HG03442 (cell line): ENCODE measurements around the gene GDPD3.
"Not testable (repeated sequence)": the region's sequence is repeated elsewhere in the genome, so short reads cannot be mapped to it uniquely, and the experiment has no call there.

Experiments used
- ATAC-seq: cut with Tn5 transposase; IDR thresholded peaks from one replicate; pipeline ENCODE4 v1.9.1; 2021; ENCODE audit warnings: mild to moderate bottlenecking, moderate library complexity; ENCODE audit not compliant: unreplicated experiment

GDPD3 gene

DNA sequence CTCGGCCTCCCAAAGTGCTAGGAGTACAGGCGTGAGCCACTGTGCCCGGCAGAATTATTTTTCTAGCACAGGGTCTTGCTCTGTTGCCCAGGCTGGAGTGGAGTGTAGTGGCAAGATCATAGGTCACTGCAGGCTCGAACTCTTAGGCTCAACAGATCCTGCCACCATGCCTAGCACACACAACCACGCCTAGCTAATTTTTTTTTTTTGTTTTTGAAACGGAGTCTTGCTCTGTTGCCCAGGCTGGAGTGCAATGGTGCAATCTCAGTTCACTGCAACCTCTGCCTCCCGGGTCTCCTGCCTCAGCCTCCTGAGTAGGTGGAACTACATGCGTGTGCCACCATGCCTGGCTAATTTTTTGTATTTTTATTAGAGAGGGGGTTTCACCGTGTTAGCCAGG, 12.4 kb upstream of the GDPD3 start:
- ATAC-seq: not testable (repeated sequence)

- ATAC-seq: no peak
These were observed 11.6 kb upstream of the GDPD3 start for GRCh38 chr16:30124985-30125379.

DNA sequence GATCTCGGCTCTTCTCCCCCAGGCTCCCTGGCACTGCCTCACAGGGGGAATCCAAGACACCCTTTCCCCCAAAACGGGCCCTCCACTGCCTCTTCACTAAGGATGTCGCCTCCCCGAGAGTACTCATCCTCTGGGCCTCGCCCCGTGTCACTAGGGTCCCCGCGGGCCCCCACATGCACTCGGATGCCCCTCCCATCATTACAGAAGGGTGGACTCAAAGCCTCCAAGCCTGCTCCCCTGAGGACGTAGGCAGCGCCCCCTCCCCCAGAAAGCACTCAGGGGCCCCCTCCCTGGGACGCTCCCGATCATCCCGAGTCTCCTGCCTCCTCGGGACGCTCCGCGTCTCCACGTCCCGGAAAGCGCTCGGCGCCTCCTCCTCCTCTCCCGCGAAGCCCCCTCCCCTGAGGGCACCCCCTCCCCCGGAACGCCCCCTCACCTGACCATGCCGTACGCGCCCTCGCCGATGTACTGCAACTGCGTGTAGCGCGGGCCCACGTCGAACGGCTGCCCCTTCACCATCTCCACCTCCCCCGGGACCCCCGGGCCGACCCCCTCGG, 9.3 kb upstream of the GDPD3 start:
- peak; percentile 11 for ATAC-seq

DNA sequence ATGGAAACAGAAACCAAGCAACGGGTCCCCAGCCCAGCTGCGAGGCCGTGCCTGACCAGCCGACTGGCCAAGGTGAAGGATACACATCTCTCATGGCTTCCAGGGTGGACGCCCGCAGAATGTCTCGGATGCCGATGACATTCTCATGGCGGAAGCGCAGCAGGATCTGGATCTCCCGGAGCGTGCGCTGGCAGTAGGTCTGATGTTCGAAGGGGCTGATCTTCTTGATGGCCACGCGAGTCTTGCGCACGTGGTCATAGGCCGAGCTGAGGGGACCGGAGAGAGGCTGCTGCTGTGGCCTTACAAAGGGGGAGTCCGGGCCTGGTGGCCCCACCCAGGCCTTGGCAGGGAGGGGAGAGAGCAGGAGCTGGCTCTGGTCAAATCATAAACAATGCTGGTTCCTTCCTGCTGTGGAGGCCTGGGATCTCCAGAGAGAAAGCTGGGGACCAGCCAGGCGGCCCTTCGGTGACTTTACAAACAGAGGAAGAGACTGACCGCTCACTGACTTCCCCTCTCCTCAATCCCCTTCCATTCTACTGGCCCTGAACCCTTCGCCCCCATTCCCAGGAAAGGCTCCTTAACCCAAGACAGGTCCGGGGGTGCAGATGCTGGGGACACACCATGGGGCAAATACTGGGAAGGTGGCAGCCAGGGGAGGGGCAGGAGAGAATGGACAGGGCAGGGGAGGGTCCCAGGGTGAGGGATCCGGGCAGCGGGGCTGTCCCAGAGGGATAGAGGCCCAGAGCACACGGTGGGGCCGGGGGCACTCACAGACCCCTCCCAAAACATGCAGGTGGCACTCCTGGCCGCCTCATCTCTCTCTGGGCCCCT, 8.6 kb upstream of the GDPD3 start:
- ATAC-seq: no peak

GRCh38 chr16:30120340-30121105, 7.2 kb upstream of the GDPD3 start:
- ATAC-seq: no peak

DNA sequence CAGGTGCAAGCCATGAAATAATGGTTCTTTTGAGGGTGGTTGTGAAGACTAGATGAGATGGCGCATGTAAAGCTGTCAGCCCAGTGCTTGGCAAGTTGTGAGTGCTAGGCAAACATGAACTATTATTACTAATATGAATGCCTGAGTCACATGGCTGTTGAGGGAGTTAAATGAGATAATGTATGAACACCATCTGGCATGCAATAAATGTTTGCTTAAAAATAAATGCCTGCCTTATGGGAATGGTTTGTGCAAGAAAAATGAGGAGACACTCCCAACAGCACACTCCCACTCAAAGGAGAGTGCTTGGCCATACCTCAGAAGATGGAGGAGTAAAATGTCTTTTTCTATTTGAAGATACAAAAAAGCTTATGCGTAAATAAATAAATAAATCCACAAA, 6.1 kb upstream of the GDPD3 start:
- no peak for ATAC-seq

- ATAC-seq: no peak
These were observed 4.4 kb upstream of the GDPD3 start for GRCh38 chr16:30117768-30118167.

GRCh38 chr16:30116291-30117207, 3.2 kb upstream of the GDPD3 start:
- no peak for ATAC-seq

GRCh38 chr16:30115238-30115637, 1.9 kb upstream of the GDPD3 start:
- ATAC-seq: no peak

DNA sequence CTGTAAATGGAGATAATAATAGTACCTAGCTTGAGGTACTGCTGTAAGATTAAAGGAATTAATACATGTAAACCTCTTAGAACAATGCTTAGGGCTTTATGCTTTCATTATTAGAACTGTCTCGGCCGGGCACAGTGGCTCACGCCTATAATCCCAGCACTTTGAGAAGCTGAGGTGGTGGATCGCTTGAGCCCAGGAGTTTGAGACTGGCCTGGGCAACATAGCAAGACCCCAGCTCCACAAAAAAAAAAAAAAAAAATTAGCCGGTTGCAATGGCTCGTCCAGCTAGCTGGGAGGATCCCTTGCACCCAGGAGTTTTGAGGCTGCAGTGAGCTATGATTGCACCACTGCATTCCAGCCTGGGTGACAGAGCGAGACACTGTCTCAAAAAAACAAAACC, 1.5 kb upstream of the GDPD3 start:
- ATAC-seq: not testable (repeated sequence)

DNA sequence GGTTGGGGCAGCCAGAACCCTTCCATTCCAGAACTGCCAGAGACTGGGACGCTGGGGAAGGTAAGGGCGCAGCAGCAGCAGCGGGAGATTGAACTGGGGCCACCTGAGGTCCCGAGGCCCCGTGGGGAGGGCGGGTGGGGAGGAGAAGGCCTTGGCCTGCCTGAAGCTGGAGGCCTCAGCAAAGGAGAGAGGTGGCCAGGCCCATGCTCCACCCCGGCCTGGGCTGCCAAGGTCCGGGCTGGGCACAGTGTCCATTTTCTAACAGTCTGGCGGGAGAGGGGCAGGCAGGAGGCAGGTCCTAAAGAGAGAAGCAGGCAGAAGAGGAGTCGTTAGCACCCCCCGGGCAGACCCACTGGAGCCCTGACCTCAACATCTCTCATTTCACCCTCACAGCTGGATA, 1.1 kb upstream of the GDPD3 start:
- no peak for ATAC-seq

DNA sequence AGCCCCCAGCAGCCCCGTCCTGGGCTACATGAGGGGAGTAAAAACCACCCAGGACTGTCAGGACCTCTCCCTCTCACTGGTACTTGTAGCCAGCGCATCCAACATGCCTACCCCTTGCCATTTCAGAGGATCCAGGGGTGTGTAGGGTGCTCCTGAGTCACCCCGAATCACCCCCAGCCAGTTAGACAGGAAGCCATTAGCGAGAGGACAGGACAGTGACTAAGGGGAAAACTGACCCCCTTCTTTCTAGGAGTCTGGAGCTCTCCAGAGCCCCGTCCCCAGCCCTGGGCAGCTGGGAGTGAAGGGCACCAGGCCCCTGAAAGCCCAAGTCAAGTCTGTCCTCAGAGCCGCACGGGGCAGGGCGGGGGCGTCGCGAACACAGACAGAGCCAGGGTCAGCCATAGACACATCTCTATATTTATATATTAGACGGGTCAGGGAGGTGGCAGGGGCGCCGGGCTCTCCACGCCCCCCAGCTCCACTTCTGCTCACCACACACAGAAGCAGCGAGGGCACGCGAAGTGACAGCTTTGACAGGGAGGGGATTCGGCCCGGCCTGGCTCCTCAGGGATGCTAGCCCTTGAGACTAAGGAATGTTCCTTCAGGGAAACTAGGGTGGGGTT, 485 bp upstream of the GDPD3 start:
- no peak for ATAC-seq

GRCh38 chr16:30112197-30113030, 923 bp downstream of the GDPD3 start:
- no peak for ATAC-seq

GRCh38 chr16:30110661-30111060, 2.7 kb downstream of the GDPD3 start:
- ATAC-seq: no peak

- no peak for ATAC-seq
These were observed 5.1 kb downstream of the GDPD3 start for GRCh38 chr16:30108059-30108850.

DNA sequence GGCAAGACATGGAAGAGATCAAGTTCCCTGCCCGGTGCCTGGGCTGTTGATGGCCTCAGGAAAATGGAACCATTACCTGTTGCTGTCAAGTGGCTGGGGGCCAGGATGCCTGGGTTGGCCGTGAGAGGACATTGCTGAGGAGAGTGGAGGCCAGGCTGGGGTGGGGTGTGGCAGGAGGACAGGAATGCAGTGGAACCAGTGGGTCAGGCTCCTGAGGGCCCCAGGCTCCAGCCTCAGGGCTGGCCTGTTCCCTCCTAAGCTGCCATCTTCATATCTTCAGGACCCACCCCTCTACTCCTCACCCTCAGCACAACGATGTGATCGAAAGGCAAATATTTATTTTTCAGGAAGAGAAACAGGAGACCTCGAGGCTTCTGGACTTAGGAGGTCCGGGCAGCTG, 8.8 kb downstream of the GDPD3 start:
- ATAC-seq: no peak

DNA sequence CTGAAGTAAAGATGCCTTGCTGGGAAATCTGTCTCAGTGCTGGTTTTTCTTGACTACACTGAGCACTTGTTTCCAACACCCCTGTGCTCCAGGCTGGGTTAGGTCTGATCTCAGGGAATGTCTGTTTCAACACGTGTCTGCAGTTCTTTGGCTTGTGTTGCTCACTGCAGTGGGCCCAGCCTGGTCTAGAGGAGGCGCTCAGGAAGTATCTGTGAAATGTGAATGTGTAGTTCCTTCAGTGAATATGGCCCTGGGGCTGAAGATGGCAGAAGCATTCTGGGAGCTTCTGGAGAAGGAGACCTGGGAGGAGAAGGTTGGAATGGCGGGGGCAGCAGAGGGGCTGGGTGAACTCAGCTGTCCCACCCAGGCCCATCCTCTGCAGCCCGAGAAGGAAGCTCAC, 9.2 kb downstream of the GDPD3 start:
- no peak for ATAC-seq

DNA sequence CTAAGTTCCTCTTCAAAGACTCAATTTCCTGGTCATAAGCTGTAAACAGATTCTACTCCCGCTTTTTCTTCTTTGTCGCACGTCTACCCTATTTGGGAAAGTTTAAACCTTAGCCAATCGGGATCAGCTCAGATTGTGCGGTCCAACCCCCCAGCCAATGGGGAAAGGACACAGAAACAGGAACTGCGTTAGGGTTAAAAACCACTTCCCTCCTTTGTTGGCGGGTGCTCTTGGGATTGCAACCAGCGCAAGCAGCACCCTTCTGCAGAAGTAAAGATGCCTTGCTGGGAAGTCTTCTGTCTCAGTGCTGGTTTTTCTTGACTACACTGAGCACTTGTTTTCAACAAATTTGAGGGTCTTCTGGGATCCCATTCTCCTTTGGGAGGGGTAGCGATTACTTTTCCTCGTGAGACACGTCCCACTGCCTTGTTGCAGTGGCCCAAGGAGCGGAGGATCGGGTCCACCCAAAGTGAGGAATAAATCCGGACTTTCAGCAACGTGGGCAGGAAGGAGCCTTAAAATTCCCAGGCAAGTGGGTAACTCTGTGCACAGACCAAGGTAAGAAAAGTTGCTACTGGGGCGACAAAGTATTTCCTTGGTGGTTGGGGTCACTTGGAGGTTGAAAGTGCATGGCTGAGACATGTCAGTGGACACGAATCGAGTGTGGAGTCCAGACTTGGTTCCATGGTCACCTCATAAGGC, 16.3 kb downstream of the GDPD3 start:
- no peak for ATAC-seq
